Retinal pigment epithelial cell (primary cell): ENCODE measurements around the gene BTRC.

ENCODE experiments used
- DNase-seq: peaks from one replicate; pipeline ENCODE4 v3.0.0-alpha.2; 2010; ENCODE audit warnings: low read depth
- H3K4me3 ChIP-seq: 2 replicates; pipeline ENCODE4 v1.5.1; 2011; ENCODE audit warnings: mild to moderate bottlenecking, low read length, control low read depth, moderate library complexity
- TF ChIP-seq, protein P1 (sequence below): conservative IDR thresholded peaks from 2 replicates; pipeline ENCODE4 v1.5.1; 2011; ENCODE audit warnings: low read depth, low read length, control low read depth, inconsistent platforms

BTRC gene

DNA sequence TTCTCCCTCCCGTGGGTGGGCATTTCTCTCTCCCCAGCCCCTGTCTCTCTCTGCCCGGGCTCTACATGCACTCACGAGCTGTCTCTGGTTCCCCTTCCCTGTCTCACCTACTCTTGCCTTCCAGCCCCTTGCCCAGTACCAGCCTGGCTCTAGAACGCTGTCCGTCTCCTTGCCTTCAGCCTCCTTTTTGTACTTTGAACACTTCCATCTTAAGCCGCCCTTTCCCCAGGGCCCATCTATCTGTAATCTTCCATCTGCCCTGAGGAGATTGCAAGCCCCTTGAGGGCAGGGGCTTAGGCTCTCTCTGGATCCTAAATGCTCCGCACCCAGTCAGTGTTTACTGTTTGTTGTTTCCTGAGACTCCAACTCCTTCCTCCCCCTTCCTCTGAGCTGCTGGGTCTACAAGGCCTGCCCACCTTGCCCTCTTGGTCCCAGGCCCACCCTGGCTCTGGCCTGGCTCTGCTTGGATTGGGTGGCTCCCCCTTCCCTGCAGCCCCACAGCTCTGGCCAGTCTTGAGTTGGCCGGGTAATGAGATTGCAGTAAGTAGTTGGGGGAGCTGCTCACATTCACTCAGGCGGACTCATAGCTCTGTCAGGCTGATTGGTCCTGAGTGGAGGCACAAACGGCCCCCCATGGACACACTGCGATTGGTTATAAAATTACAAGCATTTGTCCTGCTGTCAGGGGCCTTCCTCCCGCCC, 205.8 kb downstream of the BTRC start:
- no peak for DNase-seq
- TF ChIP-seq, protein P1, sequence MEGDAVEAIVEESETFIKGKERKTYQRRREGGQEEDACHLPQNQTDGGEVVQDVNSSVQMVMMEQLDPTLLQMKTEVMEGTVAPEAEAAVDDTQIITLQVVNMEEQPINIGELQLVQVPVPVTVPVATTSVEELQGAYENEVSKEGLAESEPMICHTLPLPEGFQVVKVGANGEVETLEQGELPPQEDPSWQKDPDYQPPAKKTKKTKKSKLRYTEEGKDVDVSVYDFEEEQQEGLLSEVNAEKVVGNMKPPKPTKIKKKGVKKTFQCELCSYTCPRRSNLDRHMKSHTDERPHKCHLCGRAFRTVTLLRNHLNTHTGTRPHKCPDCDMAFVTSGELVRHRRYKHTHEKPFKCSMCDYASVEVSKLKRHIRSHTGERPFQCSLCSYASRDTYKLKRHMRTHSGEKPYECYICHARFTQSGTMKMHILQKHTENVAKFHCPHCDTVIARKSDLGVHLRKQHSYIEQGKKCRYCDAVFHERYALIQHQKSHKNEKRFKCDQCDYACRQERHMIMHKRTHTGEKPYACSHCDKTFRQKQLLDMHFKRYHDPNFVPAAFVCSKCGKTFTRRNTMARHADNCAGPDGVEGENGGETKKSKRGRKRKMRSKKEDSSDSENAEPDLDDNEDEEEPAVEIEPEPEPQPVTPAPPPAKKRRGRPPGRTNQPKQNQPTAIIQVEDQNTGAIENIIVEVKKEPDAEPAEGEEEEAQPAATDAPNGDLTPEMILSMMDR = no peak
- H3K4me3 ChIP-seq = no peak overlapping the region

DNA sequence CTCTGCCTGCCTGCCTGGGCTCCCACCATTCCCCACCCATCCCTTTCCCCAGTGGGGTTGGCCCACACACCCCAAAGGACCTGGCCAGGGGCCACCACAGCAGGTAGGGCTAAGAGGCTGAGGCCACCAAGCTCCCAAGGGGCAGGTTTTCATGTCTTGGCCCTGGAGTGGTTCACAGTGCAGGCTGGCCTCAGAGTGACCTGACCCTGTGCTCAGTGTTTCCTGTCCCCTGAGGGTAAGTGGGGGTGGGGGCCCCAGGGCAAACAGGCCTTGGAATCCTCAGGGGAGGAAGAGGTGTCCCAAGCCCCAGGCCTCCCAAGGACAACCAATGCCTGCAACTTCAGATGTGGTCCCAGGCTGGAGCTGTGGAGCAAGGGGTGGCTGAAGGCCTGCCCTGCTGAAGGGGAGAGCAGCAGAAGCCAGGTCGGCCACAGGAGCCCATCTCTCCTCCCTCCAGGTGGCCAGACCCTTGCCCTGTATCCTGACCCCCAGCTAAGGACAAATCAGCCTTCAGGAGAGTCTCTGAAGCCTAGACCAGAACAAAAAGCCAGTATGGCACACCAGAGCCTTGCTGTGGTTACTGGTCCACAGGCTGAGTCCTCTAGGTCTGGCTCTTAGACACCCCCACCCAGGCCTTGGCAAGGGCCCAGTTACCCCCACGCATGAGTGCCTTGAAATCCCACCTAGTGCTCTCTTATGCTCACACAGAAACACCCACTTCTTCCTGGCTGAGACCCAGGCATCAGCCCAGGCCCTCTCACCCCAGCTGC, 206.5 kb downstream of the BTRC start:
- DNase-seq = no peak
- no peak overlapping the region for H3K4me3 ChIP-seq
- TF ChIP-seq, protein P1 = no peak

DNA sequence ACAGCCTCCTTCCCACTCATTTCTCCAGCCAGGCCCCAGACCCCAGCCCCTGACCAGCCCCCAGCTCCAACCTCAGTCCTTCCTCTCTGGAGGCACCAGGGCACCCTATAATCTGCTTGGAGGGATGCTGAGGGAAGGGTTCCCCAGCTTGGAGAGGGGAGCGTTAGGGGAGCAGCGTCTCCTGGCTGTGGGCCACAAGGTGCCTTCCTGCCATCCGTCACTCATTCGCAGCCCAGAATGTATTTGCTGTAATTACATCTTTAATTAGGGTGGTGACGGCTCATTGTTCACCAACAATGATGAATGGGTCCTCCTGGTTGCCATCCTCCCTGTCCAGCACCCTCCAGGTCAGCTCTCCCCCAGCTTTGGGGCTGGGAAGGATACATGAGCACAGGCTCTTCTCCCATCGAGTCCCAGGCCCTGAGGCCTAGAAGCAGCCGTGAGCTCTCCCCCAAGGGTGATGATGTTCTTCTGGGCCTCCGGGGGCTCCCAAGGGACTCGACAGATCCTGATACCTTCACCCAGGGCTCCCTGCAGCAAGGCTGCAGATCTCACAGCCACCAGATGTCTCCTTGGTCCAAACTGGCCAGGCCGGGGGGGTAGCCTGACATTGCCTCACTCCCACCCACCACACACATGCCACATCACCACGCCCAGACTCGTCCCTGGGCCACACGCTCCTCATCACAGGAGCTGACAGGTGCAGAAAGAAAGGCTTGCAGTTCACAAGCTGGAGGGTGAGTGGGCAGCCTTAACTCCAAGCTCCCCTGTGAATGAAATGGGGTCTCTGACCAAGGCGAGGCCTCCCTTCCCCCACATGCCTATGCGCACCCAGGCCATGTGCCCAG, 207.3 kb downstream of the BTRC start:
- H3K4me3 ChIP-seq = no peak overlapping the region
- no peak for DNase-seq
- TF ChIP-seq, protein P1 = no peak

DNA sequence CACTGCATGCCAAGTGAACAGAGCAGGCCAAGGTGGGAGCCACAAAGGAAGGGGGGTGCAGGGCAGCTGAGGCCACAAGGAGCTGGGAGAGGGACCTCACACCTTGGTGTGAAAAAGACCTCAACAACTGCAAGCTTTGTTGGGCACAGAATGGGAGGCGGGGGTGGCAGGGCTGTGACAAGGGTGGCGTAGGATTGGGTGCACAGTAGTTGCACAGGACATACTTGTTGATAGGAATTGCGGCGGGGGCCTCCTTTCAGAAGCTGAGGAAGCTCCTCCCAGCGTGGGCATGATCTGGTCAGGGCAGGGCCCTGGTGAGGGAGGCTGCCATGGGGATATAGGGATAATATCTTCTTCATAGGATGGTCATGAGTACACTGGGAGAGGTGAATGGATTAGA, 208.3 kb downstream of the BTRC start:
- DNase-seq = no peak
- H3K4me3 ChIP-seq = no peak overlapping the region
- TF ChIP-seq, protein P1 = no peak

DNA sequence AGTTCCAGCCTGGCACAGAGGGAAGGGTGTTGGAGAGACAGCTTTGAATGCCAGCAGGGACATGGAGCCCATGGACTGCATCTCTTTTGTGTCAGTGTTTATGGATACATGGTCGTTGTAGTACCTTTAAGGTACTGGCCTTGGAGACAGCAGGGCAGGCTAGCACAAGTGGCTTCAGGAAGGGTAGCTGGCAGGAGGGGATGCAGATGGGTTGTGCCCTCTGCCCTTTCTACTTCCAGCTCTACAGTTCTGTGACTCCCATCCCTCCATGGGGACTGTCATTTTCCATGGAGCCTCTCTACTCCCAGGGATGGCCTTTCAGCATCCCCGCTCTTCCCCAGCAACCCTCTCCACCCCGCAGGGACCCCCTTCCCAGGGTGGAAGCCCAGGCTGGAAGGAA, 209.0 kb downstream of the BTRC start:
- TF ChIP-seq, protein P1 = no peak
- DNase-seq = no peak
- no peak overlapping the region for H3K4me3 ChIP-seq

DNA sequence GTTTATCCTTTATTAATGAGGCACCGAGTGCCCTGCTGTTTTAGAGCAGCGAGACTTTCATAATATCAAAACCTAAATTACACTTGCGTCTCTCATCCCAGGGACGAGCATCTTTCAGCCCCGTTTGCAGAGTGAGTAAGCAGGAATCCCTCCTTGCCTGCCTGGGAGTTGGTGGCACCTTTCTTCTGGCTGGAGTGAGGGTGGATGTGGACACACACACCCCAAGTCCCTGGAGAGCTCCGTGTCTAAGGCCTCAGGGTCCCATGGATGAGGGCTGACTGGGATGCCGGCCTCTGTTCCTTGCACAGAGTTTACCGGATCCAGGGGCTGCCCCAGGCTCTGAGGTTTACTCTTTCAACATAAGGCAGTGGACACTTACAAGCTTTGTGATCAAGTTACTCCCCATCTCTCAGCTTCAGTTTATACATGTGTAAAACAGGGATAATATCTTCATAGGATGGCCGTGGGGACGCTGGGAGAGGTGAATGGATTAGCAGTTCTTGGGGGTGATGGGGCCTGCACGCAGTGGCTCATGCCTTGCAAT, 209.6 kb downstream of the BTRC start:
- TF ChIP-seq, protein P1 = no peak

More for the DNA sequence above, 209.6 kb downstream of the BTRC start:
- no peak overlapping the region for H3K4me3 ChIP-seq
- DNase-seq = no peak
